Pons (tissue), 1 donor: Measurements from ENCODE around the gene EDNRA.
"Not testable (repeated sequence)": the region's sequence is repeated elsewhere in the genome, so short reads cannot be mapped to it uniquely, and the experiment has no call there.

Experiments
- DNase-seq: peaks from one replicate; pipeline ENCODE4 v3.0.0-alpha.2; 2016; ENCODE audit warnings: low spot score

EDNRA gene

DNA sequence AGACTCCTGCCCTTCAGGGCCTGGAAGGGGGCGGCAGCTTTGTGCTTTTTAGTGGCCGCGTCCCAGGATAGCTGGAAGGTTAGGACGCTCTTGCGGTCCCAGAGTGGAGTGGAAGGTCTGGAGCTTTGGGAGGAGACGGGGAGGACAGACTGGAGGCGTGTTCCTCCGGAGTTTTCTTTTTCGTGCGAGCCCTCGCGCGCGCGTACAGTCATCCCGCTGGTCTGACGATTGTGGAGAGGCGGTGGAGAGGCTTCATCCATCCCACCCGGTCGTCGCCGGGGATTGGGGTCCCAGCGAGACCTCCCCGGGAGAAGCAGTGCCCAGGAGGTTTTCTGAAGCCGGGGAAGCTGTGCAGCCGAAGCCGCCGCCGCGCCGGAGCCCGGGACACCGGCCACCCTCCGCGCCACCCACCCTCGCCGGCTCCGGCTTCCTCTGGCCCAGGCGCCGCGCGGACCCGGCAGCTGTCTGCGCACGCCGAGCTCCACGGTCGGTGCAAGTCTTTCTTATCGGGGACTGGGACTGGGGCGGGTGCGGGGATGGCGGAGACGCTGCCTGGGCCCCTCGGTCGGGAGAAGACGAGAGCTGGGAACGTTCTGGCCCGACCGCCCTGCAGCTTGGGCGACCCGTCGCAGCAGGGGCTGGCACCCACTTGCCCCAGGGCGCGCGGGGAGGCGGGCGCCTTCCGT, at the start of gene EDNRA:
TSS of gene EDNRA (plus strand) at position 207 of the 686 bp plus-strand sequence. CDS start 4,585 bp downstream, outside the sequence.
- no peak for DNase-seq

DNA sequence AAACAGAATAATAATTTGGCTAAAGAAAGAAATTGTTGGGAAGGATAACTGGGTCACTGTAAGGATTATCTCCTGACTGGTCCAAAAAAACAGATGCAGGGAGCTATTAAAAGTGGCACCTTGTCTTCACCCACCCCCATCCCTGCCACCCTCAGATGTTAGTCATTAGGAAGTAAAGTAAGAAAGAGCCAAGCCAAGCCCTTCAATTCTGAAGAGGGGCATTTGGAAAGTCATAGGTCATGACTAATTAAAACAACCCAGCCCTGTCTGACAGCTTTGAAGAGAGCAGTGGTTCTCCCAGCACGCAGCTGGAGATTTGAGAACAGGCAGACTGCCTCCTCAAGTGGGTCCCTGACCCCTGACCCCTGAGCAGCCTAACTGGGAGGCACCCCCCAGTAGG, 46.5 kb upstream of the EDNRA start:
- DNase-seq, result not testable (repeated sequence)

DNA sequence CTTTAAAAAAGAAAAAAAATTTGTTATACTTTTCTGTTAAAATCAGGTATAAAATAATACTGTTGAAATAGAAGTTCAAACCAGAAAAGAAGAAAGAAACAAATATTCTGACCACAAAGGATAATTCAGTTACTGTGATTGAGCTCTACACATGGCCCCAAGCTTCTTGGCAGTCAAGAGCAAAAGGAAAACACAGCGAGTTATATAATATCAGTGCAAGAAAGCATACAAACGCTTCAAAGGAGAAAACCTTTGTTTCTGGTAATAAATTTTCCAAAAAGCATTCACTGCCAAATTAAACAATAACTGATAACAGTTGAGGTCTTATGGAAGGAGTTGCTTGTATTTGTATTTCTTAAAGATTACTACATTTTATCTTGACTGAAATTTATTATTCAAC, 40.5 kb upstream of the EDNRA start:
- no peak for DNase-seq

DNA sequence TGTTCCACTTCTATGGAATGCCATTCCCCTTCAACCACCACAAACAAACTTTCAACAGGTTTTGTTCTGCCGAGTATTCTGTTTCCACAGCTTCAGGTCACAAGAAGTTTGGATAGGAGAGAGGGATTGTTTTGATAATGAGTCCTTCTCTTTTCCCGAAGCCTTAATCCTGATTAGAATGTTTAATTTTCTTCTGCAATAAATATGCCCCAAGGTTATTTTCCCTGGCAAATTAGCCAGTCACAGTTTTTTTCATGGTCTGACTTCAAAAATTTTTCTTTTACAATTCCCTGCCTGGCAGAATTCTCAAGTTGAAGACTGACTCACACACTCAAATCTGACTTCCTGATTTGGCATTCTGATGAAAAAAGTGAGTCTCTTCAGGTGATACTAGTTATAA, 33.1 kb upstream of the EDNRA start:
- DNase-seq, result no peak

DNA sequence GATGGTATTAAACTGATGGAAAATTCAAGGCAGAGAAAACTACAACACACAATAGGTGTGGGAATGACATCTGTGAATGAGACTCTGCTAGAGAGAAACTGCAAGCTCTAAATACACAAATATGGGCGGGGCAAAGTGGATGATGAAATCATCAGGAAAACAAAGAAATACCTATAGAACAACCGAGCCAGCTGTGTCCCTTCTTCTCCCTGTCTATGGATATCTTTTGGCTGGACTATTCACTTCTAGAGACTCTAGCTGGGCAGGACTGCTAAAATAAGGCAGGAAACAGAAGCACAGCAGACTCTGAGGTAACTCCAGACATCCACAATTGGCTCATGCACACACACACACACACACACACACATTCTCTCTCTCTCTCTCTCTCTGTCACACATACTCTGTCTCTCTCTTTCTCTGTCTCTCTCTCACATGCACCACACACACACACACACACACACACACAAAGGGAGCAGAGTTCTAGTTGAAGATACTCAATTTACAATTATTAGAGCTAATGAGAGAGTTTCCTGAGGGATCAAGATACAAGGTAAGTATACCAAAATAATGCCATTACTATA, 27.2 kb upstream of the EDNRA start:
- no peak for DNase-seq

DNA sequence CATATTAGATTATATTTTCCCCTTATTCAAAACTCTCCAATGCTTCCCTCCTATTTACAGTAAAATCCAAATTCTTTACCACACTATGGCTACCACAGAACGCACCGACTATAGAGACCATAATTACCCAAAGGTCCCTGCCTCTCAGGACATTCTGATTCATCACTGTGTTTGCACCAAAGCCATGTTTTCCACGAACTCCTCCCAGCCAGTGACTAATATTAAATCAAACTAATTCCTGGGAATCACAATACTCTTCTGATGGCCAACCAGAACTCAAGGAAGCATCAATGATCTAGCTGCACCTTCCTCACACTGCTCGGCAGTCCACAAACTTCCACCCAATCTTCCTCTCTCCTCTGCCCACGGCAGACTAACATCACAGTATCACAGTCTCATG, 24.2 kb upstream of the EDNRA start:
- DNase-seq, result no peak

DNA sequence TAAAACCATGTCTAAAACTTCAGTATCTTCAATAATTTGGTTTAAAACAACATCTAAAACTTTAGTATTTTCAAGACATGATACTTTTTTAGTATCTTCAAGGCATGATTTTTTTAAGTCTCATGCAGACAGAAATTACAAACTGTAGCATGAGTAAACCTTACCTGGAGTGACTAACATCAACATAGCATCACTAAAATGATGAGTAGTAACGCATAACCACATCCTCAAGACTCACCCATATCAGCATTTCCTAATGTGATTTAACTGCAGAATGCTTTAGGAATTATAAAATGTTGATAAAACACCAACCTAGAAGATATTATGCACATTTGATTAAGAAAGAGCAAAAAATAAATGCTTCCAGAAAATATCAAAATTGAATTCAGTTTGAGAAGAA, 19.7 kb upstream of the EDNRA start:
- DNase-seq, result no peak

DNA sequence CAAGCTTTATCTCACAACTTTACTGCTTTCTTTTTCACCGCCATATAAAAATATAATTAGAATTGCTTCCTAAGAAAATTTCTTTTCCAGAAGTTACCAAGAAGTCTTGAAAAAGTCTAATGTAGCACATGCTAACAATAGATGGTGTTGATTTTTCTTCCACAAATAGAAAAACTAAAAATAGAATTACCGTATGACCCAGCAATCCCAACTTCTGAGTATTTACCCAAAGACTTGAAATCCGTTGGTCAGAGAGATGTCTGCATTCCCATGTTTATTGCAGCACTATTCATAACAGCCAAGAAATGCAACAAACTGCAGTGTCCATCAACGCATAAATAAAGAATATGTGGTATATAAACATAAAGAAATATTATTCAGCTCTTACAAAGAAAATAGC, 17.8 kb upstream of the EDNRA start:
- no peak for DNase-seq

DNA sequence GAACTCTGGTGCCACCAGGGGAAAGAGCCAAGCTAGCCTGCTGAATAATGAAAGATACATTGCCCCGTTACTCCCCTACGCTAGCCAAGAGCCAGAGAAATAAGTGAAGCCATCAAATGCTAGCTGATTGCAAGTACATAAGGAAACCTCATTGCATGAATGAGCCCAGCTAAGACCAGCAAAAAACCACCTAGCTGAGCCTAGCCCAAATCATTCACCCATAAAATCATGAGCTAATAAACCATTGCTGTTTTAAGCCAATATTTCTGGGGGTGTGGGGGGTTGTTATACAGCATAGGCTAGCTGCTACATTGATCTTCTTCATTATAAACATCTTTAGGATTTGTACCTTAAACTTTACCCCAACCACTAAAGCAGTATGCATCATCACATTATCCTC, 15.4 kb upstream of the EDNRA start:
- DNase-seq, result no peak

DNA sequence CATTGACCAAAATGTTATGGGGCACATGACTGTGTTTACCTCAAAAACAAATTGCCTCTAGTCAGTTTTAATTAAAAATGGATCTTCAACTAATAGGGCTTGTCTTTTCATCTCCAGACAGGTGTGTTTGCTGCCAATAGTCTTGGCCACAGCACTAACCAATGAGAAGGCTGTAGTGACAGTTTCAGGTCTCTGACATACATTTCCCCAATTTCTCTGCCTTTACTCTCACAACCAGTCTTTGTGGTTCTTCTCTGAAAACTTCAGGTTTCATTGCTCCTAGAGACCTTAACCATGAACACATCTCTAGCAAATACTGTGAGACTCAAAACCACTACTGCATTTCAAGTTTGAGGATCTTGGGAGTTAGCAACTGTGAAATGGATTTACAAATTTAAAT, 3.5 kb upstream of the EDNRA start:
- DNase-seq, result no peak

DNA sequence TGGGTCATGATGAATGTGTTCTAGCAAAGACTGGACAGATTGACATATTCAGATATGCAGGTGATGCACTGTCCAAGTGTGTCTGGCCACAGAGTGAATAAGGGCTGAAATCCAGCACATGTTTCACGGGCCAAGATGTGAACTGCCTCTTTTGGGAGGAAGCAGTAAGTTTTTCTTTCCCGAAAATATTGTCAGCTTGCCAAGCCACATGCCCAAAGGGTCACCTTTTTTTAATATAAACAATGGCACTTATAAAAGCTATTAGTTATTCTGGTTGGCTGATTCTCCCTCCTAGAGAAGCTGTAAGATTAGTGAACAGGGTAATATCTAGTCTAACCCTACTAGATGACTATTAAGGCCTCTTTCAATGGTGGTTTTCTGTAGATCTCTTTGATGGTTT, 1.5 kb upstream of the EDNRA start:
- DNase-seq, result no peak

DNA sequence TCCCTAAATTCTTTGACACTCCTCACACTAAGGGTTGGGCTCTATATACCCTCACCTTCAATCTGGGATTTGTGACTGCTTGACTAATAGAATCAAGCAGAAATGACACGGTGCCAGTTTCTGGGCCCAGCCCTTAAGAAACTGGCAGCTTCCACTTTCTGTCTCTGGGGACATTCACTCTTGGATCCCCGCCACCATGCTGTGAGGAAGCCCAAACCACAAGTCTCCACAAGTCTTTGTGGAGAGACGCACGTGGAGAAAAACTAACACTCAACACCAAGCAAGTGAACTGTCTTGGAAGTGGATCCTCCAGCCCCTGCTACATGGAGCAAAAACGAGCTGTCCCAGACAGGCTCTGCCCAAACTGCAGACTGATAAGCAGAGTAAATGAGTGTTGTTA, 1.1 kb upstream of the EDNRA start:
- no peak for DNase-seq

DNA sequence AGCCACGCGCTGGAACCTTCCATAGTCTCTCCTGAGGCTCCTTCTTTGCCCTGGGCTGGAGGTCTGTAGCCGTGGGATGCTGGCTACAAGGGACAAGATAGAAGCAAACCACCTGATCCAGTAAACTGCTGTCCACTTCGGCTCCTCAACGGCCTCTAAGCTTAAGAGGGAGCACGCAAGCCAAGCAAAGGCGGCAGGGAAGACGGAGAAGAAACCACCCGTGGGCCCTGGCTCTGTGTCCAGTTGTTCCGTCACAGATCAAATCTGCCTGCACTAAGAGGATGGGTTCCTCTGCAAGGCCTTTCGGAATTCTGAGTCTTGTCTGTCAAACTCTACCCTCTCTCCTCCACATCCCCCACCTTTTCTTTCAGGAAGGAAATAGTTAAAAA, 401 bp upstream of the EDNRA start:
- DNase-seq, result no peak

DNA sequence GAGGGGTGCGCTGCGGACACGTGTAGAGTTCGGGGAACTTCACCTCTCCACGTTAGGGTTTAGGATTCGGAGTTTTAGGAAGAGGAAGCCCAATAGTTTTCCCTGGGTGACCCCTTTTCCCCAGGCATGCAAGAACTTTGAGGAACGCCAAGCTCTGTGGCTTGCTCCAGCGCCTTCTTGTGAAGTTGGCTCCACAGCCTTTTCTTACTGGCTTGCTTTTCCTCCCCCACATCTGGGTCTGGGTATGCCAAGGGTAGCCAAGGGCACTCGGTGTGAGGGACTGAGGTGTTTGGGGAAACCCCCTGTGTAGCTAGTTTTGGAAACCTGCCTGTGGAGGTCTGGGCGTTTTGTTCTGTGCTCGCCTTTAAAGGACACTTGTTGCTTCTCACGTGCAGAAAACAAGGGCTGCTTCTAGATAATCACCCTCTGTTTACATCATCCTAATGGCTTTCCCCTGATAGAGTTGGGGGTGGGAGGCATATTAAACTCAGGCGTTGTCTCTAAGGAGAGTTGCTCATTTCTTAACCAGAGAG, 746 bp downstream of the EDNRA start:
- DNase-seq, result no peak

DNA sequence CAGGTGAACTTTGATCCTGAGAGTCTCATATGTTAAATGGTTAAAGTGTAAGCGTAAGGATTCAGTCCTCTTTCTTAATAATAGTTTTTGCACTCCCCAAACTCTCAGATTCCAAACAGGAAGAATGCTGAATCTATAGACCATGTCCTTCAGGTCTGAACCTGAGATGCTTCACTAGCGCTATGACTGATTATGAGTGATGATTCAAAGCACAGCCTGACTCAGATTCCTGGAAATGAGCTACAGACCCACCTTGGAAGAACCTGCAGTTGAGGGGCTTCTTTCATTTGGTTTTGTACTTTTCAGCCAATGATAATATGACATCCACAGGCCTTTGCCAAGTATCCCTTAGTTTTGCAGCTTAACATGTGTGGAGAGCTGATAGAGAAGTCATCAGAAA, 1.4 kb downstream of the EDNRA start:
- DNase-seq, result no peak

DNA sequence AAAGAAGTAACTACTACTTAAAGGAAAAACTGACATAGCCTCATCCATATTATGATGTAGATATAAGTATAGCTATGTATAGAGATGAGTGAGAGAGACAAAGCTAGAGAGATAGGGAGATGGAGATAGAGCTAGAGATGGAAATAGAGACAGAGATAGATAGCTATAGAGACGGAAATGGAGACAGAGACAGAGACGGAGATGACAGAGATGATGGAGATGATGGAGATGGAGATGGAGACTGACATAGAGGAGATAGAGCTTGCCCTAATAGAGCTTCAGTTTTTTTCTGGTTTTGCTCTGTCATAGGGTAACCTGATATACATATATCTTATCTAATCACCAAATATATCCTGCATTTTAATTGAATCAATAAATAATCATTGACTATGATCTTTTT, 4.3 kb downstream of the EDNRA start:
- no peak for DNase-seq

DNA sequence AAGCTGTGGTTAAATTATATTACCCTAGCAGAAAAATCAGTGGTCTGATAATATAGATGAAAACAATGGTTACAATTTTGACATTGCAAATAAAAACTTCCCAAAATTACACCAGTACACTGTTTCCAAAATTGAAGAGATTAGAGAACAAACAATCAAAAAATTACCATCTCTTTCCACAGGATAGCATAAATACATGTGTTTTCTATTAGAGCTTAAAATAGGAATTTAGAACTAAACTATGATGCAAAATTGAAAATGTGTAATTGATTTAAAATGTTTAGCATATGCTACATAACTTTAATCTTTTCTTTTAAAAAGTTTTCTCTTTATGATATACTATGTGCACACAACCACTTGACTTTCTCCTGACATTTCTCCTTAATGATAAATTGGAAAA, 6.7 kb downstream of the EDNRA start:
- DNase-seq, result no peak

DNA sequence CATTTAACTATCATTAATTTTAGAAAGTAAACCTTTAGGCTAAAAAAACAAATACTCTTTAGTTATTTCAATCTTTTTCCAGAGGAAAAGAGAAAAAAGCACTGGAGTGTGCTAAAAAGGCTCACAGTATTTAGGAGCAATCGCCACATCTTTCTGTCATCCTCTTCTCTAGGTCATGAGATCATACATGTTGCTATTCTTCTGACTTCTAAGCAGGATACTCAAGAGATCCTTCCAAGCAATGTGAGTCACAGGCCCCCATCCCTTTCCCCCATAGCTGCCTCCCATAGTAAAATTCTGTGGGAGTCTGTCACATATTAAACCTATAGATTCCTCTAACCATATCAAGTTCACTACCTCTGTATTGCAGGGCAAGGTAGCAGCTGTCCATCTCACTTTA, 7.7 kb downstream of the EDNRA start:
- DNase-seq, result no peak

DNA sequence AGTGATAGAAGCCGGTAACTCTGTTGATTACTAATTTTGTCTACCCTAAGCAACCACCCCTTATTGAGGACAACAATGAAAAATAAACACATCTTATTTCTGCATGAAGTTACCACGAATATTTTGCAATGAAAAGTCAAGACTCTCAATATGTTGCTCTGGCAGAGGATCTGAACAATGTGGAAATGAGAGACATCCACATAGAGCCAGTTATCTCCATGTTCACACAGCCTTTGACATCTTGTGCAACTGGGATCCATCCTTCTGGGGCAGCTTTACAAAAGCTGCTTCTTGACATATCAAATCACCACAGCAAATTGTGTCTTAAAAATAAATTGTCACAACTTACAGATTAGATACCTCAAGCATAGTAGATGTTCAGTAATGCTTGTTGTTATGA, 10.2 kb downstream of the EDNRA start:
- DNase-seq, result no peak

DNA sequence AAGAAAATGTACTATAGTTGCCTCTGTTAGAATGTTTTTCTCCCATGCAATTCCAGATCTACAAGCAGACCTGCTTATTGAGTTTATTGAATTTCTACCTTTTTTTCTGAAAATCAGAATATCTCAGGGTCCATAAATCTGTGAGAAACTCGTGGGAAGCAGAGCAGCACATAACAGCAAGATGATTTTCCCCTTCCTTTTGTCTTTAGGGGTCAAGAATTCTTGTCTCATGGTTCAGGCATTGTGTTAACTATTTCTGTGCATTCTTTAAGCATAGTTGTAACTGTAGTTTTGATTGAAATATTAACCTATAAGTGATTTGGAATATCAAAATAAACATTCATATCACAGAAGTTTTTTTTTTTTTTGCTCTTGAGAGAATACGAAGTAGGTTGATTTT, 11.4 kb downstream of the EDNRA start:
- no peak for DNase-seq

DNA sequence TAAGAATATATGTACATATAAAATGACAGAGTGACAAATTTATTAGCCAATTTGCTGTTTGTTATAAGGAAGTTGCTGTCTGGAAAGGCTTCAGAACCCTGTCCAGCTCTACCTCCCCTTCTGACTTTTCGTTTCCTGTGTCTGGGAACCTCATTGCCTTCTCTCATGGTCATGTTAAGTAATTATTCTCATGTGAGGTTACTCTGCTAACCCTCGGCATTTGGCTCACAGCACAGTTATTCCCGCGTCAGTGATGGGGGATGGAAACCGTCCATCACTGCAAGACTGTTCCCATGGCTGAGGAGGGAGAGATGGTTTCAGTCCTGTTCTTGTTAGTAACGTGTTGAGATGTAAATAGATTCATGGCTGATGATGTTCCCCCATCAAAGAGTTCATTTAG, 11.9 kb downstream of the EDNRA start:
- DNase-seq, result no peak

DNA sequence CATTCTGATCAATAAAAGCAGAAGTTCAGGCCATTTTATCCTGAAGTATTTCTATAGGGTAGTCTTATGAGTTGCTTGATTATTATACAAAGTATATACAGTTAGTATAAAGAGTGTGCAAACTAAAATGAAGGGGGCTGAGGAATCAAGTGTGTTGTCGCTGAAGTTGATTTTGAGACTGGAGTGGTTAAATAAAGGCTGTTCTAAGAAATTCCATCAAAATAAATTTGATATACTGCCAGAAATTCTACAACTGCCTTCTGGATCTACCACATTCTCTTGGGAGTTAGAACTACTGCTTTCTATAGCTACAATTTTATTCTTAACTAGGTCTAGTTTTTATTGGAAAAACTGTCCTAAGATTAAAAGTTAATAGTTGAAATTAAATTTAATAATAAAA, 12.4 kb downstream of the EDNRA start:
- no peak for DNase-seq

DNA sequence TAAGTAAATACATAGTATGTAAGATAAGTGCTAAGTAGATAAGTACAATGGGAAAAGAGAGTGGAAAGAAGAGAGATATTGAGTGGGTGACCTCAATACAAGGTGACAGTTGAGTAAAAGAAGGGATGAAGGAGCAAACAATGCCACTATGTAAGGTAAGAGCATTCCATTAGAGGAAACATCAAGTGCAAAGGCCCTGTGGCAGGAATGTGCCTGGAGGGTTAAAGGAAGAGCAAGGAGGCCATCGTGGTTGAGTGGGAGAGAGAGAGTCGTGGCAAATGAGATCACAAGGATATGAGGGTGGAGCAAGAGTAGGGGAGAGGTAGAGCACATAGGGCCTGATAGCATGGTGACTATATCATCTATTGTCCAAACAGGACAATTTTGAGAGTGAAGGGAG, 13.4 kb downstream of the EDNRA start:
- DNase-seq, result no peak

DNA sequence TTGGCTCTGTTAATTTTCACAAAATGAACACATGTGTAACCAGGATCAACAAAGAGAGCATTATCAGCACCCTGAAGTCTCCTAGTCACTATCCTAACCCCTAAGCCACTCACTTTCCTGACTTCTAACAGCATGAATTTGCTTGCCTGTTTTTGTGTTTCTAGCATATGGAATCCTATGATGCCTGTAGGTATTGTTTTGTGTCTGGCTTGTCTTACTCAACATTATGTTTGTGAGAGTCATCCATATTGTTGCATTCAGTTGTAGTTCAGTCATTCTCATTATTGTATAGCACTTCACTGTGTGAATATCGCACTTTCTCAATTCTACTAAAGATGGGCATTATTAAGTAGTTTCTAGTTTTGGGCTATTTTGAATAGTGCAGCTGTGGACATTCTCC, 15.6 kb downstream of the EDNRA start:
- DNase-seq, result no peak
